Measurements from ENCODE around the gene MAML2.
A peak's percentile ranks its signal among the peaks of the same experiment; 100 is the strongest.

Gene MAML2

DNA sequence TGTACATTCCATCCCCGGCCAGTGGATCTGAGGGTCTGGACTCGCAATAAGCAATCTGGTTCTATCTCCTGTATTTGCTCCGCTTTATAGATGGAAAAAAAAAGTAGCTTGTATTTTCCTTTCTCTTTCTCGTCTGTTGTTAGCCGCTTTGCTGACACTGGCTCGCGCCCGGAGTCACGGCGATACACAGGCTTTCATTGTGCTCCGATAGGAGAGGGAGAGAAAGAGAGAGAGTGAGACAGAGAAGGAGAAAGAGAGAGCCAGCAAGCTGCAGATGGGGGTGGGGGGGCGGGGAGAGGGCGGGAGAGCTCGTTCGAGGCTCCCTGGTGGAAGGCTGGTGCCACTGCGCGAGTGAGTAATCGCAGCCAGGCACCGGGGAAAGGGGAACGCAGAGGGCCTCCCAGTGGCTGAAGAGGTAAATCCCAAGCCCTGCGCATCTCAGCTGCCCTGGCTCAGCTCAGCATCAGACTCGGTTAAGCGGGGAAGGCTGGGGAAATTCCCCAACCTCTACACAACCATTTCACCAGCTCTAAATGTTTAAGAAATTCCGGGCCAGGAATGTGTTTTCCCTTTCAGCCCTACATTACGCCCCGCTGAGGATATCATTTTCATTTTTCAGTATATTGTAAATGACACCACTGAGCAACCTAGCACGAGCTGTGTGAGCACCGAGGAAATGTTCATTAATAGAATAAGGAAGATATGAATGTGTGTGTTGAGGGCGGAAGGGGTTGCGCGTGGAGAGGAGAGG is at the start of gene MAML2:
TSS of gene MAML2 (minus strand) at position 235 of the 751 bp plus-strand sequence. CDS start 1,300 bp downstream, outside the sequence.
- peak; percentile 83 for DNase-seq (ENCODE audit: low read depth)

DNA sequence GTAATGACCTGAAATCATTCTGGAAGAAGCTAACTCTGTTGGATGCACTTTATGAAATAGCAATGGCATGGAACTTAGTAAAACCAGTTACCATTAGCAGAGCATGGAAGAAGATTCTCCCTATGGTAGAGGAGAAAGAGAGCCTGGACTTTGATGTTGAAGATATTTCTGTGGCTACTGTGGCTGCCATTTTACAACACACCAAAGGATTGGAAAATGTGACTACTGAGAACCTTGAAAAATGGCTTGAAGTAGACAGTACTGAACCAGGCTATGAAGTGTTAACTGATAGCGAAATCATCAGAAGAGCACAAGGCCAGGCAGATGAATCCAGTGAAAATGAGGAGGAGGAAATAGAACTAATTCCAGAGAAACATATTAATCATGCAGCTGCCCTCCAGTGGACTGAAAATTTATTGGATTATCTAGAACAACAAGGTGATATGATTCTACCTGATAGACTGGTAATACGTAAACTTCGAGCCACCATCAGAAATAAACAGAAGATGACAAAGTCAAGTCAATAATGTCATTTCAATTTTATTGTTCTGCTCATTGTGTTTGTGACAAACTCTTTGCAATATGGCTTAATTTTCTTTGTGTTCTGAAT is 48.8 kb upstream of the MAML2 start:
- no peak for DNase-seq (ENCODE audit: low read depth)

DNA sequence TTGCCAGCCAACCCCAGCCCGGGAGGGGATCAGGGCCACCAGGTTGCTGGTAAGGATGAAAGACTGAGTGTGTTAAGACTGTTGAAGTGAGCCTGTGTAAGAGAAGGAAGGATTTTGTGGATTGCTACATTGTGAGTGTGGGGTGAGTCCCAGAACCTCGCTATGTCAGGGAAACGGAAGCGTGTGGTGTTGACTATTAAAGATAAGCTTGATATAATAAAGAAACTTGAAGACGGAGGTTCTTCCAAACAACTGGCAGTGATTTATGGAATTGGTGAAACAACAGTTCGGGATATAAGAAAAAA is 47.4 kb upstream of the MAML2 start:
- DNase-seq (ENCODE audit: low read depth), result no peak

DNA sequence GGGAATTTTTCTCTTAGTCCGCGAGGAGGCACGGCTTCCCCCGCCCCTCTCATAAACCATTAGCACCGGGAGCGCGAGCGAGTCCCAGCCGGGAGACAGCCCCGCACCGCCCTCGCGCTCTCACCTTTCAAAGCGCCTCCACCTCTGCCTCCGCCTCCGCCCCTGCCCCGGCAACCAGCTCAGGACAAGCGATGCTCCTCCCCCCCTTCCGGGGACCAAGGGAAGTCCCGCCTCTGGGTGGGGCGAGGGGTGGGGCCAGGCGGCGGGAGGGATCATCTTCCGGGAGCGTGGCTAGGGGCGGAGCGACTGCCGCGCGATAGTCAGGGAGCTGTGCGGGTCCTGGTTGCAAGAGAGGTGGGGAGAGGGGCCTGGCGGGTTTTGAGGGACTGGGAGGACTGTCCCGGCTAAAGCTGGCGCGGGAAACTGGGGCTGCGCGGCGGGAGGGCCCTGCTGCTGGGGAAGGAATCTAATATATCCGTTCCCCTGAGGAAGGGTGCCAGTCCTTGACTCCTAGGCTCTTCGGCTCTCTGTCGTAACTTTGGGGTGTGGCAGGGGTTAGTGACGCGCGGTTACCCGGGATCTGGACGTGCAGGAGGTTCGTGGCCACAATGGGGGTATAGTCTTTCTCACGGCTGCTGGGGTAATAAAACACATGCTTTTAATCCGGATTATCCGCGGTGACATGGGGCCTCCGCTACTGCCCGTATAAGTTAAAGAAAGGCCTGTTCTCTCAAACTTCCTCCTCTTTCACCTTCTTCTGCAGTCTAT is 46.9 kb upstream of the MAML2 start, which contains the start of the genes CCDC82 and JRKL:
TSS of gene CCDC82 (minus strand) at position 193 of the 768 bp plus-strand sequence. CDS start 5,165 bp downstream, outside the sequence.
TSS of gene JRKL (plus strand) at position 294 of the 768 bp plus-strand sequence. CDS start 637 bp downstream, outside the sequence.
- DNase-seq (ENCODE audit: low read depth), result peak; percentile 97

- no peak for DNase-seq (ENCODE audit: low read depth)
These were observed 46.1 kb upstream of the MAML2 start for GRCh38 chr11:96388891-96389719.

DNA sequence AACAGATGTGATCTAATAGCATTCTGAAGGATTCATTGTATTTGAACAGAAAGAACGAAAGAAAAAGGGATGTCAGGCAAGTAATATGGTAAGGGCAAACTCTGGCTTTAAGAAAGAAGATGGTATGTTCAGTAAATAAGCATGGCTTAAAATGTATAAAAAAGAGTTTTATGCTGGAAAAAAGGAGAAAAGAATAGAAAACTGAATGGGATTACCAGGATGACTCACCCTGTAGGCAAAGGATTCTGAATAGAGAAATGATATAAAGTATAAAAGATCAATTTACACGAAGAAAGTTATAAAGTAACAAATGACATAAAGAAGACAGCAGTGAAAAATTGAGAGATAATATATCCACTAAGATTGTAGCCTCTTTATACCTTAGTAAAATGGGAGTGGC is 42.2 kb upstream of the MAML2 start:
- DNase-seq (ENCODE audit: low read depth), result no peak

GRCh38 chr11:96384156-96384555 is 41.2 kb upstream of the MAML2 start:
- no peak for DNase-seq (ENCODE audit: low read depth)

- no peak for DNase-seq (ENCODE audit: low read depth)
These were observed 33.8 kb upstream of the MAML2 start for GRCh38 chr11:96376796-96377195.

- no peak for DNase-seq (ENCODE audit: low read depth)
These were observed 30.8 kb upstream of the MAML2 start for GRCh38 chr11:96373826-96374225.

DNA sequence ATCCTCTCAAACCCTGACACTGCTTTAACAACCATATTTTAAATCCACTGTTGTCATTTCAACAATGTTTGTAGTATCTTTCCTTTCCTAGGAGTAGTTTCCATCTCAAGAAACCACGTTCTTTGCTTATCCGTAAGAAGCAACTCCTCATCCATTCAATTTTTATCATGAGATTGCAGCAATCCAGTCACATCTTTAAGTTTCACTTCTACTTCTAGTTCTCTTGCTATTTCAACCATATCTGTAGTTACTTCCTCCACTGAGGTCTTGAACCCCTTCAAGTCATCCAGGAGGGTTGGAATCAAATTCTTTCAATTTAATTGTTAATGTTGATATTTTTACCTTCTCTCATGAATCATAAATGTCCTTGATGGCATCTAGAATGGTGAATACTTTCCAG is 24.3 kb upstream of the MAML2 start:
- DNase-seq (ENCODE audit: low read depth), result no peak

- DNase-seq (ENCODE audit: low read depth), result no peak
These were observed 23.0 kb upstream of the MAML2 start for GRCh38 chr11:96366024-96366423.

DNA sequence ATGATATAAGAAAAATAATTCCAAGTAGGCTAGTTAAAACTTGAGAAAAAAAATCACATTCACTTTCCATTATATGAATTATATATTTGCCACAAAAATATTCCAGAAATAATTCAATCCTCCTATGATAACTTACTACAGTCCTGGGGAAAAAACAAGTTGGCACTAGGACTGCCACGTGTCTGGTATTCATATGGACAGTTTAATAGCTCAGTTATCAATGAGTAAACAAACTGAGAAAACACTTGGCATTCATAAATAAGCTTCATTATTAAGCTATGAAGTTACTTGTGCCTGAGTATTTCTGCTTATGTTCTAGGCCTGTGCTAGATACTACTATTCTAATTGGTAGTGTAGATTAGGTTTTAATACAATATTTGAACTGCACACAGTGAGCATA is 22.5 kb upstream of the MAML2 start:
- DNase-seq (ENCODE audit: low read depth), result no peak

DNA sequence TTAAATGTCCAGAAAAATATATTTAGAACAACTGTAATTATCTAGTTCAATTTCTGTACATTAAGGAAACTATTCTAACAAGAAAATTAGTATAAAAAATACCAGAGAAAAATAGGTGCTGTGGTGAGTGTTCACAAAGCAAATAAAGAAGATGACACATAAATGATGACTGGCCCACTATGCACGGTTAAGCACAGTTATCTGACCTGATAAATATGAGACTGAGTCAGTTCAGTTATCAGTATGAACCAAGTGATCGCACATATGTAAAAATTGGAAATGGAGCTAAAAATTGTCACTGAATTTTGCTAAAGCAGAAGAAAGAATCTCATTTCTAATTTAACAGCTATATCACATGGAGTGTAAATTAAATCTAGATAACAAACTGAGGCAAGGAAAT is 18.8 kb upstream of the MAML2 start:
- no peak for DNase-seq (ENCODE audit: low read depth)

DNA sequence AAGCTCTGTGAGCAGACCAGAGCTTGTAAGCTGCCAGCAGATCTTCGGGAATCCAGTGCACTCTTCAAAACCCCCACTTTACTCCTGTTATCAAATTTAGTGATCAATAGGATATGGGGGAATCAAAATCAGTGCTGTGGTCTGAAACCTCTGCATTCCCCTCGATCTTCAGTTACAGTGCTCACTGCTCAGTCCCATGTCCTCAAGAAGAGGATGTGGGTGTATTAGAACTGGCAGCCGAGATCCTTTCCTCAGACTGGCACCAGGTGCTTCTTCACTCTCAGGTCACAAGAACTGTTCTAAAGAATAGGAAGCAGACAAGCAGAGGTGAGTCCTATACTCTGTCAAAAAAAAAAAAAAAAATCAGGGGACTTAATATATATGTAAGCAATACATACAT is 15.3 kb upstream of the MAML2 start:
- DNase-seq (ENCODE audit: low read depth), result no peak

DNA sequence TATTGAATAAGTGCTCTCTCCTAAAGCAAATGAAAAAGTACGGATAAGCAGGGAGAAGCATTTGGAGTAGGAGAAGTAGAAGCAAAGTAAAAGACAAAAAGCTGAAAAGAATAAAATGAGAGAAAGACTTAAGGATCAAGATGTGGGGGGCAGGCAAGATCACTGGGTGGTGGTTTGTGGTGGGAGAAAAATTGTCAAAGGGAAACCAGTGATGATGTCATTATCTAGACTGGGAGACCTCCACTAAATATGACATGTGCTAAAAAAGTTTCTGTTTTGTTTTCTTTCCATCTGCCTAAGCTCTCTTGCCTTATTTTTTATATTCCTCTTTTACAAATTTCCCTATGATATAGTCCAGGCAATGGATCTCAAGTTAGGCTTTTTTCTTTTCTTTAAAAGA is 14.8 kb upstream of the MAML2 start:
- no peak for DNase-seq (ENCODE audit: low read depth)

DNA sequence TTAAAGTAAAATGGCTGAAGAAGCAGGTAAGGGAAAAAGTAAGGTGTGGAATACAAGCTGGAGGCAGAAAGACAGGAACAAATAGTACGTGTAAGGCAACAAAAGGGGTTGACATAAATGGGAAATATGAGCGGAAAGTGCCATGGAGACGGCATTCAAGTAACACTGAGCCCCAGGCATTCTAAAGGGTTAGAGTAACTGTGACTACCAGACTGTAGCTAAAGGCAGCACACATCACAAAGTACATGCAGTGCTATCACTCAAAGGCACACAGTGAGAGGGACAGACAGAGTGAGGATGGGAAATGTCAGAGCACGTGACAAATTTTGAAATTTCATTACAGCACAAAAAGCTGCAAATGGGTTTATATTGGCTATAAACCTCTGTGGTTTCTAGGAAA is 13.9 kb upstream of the MAML2 start:
- DNase-seq (ENCODE audit: low read depth), result no peak

GRCh38 chr11:96342014-96342960 is 708 bp downstream of the MAML2 start:
- DNase-seq (ENCODE audit: low read depth), result no peak

GRCh38 chr11:96341211-96342013 is 1.6 kb downstream of the MAML2 start:
- DNase-seq (ENCODE audit: low read depth), result peak; percentile 45

GRCh38 chr11:96340555-96340885 is 2.5 kb downstream of the MAML2 start:
- DNase-seq (ENCODE audit: low read depth), result no peak

Data from stimulated activated CD8-positive, alpha-beta memory T cell treated with anti-CD3 and anti-CD28 coated beads, Interleukin-4, amount 100 ng/mL, for 24 hours (primary cell).